Mucosa of rectum (tissue), 2 donors: Measurements from ENCODE around the gene MAP9.
"Not testable (repeated sequence)": the region's sequence is repeated elsewhere in the genome, so short reads cannot be mapped to it uniquely, and the experiment has no call there.

Source experiments
- H3K27ac ChIP-seq, 2 donors: one replicate each; pipeline ENCODE4 v1.7.0; 2013; ENCODE audit warnings: inconsistent platforms in 2 of 2, low read depth in 2 of 2, low read length in 2 of 2
- H3K27me3 ChIP-seq, 2 donors: one replicate each; pipeline ENCODE4 v1.7.0; 2013; ENCODE audit warnings: low read length in 2 of 2; ENCODE audit not compliant: control insufficient read depth in 2 of 2, insufficient read depth in 2 of 2
- H3K36me3 ChIP-seq, 2 donors: one replicate each; pipeline ENCODE4 v1.7.0; 2013; ENCODE audit warnings: low read length in 2 of 2; ENCODE audit not compliant: control insufficient read depth in 2 of 2, insufficient read depth in 2 of 2
- H3K4me1 ChIP-seq, 2 donors: one replicate each; pipeline ENCODE4 v1.7.0; 2013; ENCODE audit warnings: low read length in 2 of 2, mild to moderate bottlenecking in 1 of 2; ENCODE audit not compliant: control insufficient read depth in 2 of 2, insufficient read depth in 2 of 2
- H3K4me3 ChIP-seq, 2 donors: one replicate each; pipeline ENCODE4 v1.7.0; 2013; ENCODE audit warnings: low read length in 2 of 2
- H3K9ac ChIP-seq, 2 donors: one replicate each; pipeline ENCODE4 v1.7.0; 2013; ENCODE audit warnings: low read length in 2 of 2, low read depth in 1 of 2, mild to moderate bottlenecking in 1 of 2
- H3K9me3 ChIP-seq, 2 donors: one replicate each; pipeline ENCODE4 v1.7.0; 2013; ENCODE audit warnings: low read length in 2 of 2; ENCODE audit not compliant: control insufficient read depth in 2 of 2
- donor health status: healthy.
- donor health status: Normal muscosa, but diverticular disease.

Gene MAP9

GRCh38 chr4:155376387-155377268, at the start of gene MAP9:
Gene MAP9, minus strand, starts transcription at chr4:155376965. Its CDS starts 1,115 bp downstream, at chr4:155375850.
- Histone ChIP-seq H3K36me3 (no peaks in the 10 kb centered on the region), H3K27ac (peak within 1 kb of the TSS in 1 of 2 donors; percentile 11), H3K27me3 (no peaks in the 10 kb centered on the region), H3K9ac (peak within 1 kb of the TSS; percentile 28 to 63), H3K4me1 (no peaks in the 10 kb centered on the region), H3K9me3 (no peaks in the 10 kb centered on the region), H3K4me3 (peak within 1 kb of the TSS; percentile 66 to 71)

- H3K4me3 ChIP-seq, H3K27me3 ChIP-seq, H3K9me3 ChIP-seq, H3K9ac ChIP-seq, H3K27ac ChIP-seq, H3K36me3 ChIP-seq, H3K4me1 ChIP-seq: not testable (repeated sequence)
These were observed 48.0 kb upstream of the MAP9 start for GRCh38 chr4:155424778-155425177.

DNA sequence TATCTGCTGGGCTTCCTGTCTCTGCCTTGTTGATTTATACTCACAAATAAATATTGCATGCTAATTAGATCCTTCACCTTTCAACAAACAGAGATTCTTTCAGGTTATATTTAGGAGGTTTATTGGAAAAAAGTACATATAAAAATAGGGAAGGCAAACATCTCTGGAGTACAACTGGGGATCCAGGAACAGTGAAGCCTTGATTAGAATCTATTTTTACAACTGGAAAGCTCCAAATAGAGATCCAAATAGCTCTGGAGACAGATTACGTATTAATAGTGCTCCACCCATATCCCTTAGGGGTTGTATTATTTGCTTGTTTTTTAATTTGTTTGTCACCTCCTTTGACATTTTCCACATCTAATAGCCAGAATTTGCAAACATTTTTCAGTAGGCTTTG, 46.9 kb upstream of the MAP9 start:
- H3K27me3 ChIP-seq = no peaks in the 10 kb centered on the region
- no peak overlapping the region for H3K9ac ChIP-seq
- H3K9me3 ChIP-seq = no peaks in the 10 kb centered on the region
- H3K36me3 ChIP-seq = no peaks in the 10 kb centered on the region
- no peak overlapping the region for H3K4me3 ChIP-seq
- no peak overlapping the region for H3K27ac ChIP-seq
- H3K4me1 ChIP-seq = no peaks in the 10 kb centered on the region

DNA sequence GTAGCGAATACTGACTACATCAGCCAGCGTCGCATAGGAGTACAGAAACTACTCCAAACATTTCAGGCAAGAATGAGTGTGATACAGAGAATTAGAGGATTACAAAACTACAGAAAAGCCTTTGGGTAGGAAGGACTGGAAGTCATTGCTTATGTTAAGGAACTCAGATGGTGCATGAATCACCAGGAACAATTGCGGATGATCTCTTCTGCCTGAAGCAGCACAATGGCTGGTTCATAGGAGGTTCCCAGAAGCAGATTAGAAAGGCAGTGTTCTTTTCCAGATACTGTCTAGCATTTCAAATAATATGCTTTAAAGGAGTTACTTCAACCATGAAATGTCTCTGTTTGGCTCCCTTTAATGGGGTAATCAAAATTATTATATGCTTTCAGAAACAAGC, 42.5 kb upstream of the MAP9 start:
- H3K36me3 ChIP-seq = no peaks in the 10 kb centered on the region

DNA sequence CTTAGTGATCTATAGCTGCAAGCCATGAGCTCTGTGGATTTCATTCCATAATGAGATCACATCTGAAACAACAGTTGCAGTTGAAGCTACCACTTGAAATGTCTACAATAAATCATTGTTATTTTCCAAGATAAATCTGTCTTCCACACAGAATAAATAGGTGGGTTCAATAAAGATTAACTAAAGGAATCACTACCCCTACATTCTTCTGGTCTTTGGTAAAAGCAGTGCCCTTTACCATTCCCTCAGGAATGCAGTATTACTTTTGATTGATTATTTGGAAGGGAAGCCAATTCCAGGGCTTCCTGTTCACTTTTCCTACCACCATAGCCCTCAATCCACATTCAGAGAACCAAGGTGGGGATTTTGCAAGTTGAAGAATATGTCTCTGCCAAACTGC, 38.9 kb upstream of the MAP9 start:
- no peaks in the 10 kb centered on the region for H3K36me3 ChIP-seq
- H3K9me3 ChIP-seq = no peaks in the 10 kb centered on the region
- no peak overlapping the region for H3K4me3 ChIP-seq
- H3K9ac ChIP-seq = no peak overlapping the region
- no peaks in the 10 kb centered on the region for H3K27me3 ChIP-seq
- no peak overlapping the region for H3K27ac ChIP-seq
- H3K4me1 ChIP-seq = no peaks in the 10 kb centered on the region

More for the DNA sequence above, 42.5 kb upstream of the MAP9 start:
- Histone ChIP-seq H3K4me3 (no peak overlapping the region), H3K27me3 (no peaks in the 10 kb centered on the region), H3K9ac (no peak overlapping the region), H3K27ac (no peak overlapping the region), H3K4me1 (no peaks in the 10 kb centered on the region), H3K9me3 (no peaks in the 10 kb centered on the region)

DNA sequence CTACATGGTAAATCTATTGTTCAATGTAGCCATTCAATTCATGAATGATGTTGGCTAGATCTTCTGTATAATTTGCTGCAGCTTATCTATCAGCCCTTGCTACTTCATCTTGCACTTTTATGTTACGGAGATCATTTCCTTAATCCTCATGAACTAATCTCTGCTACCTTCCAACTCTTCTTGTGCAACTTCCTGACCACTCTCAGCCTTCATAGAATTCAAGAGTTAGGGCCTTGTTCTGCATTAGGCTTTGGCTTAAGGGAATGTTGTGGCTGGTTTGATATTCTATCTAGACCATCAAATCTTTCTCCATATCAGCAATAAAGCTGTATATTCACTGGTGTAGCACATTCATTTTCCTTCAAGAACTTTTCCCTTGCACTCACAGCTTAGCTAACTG, 36.7 kb upstream of the MAP9 start:
- Histone ChIP-seq H3K27ac (no peak overlapping the region), H3K4me1 (no peaks in the 10 kb centered on the region), H3K9ac (no peak overlapping the region), H3K9me3 (no peaks in the 10 kb centered on the region), H3K4me3 (no peak overlapping the region), H3K27me3 (no peaks in the 10 kb centered on the region), H3K36me3 (no peaks in the 10 kb centered on the region)

DNA sequence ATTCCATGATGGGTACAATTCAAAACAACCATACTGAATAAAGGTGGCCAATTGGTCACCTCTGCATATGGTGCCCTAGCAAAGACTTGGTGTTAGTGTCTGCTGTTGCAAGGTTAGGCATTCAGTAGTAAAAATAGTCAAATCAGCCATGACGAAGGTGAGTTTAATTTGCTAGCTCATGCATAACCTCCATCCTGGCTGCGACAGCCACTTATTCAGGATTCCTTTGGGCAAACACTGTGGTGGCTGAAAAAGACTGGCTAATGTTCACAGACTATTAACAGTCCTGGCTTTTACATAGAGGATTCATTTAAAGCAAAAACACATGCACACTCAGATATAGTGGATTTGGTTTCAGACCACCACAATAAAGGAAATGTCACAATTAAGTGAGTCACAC, 34.8 kb upstream of the MAP9 start:
- H3K9me3 ChIP-seq = no peaks in the 10 kb centered on the region
- no peaks in the 10 kb centered on the region for H3K4me1 ChIP-seq
- no peak overlapping the region for H3K9ac ChIP-seq
- no peaks in the 10 kb centered on the region for H3K27me3 ChIP-seq
- no peak overlapping the region for H3K27ac ChIP-seq
- no peaks in the 10 kb centered on the region for H3K36me3 ChIP-seq
- H3K4me3 ChIP-seq = no peak overlapping the region

- Histone ChIP-seq H3K27me3 (peaks cover 0 to 4% of the 10 kb centered on the region in 2 donors), H3K27ac (no peak overlapping the region), H3K9ac (no peak overlapping the region), H3K4me1 (no peaks in the 10 kb centered on the region), H3K9me3 (no peaks in the 10 kb centered on the region), H3K36me3 (no peaks in the 10 kb centered on the region), H3K4me3 (no peak overlapping the region)
These were observed 32.0 kb upstream of the MAP9 start for GRCh38 chr4:155408796-155409195.

DNA sequence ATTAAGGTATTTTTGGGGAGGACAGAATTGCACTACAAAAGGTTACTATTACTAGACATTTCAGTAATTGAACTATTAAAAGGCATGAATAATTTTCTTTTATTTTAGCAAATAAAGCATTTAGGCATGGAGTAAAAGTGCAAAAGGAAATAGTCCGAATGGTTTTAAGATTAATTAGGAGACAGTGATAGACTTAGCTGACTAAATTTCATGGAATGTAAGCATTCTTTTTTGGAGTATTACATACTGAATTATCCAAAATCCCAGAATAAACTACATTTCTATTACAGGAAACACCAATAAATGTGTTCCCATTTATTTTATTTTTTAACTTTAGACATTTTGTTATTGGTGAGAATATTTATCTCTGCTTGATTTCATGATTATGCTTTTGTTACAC, 30.7 kb upstream of the MAP9 start:
- no peaks in the 10 kb centered on the region for H3K4me1 ChIP-seq
- H3K9me3 ChIP-seq = no peaks in the 10 kb centered on the region
- H3K4me3 ChIP-seq = no peak overlapping the region
- H3K27ac ChIP-seq = no peak overlapping the region
- no peak overlapping the region for H3K9ac ChIP-seq
- H3K36me3 ChIP-seq = no peaks in the 10 kb centered on the region
- peaks cover 2 to 4% of the 10 kb centered on the region in 2 donors for H3K27me3 ChIP-seq

- Histone ChIP-seq H3K9ac (no peak overlapping the region), H3K36me3 (no peaks in the 10 kb centered on the region), H3K9me3 (no peaks in the 10 kb centered on the region), H3K4me1 (no peaks in the 10 kb centered on the region), H3K27ac (no peak overlapping the region), H3K4me3 (no peak overlapping the region), H3K27me3 (peaks cover 2 to 4% of the 10 kb centered on the region in 2 donors)
These were observed 28.3 kb upstream of the MAP9 start for GRCh38 chr4:155405059-155405458.
